Measurements from ENCODE around the gene PIM3.
A peak's percentile ranks its signal among the peaks of the same experiment; 100 is the strongest.

The PIM3 gene

DNA sequence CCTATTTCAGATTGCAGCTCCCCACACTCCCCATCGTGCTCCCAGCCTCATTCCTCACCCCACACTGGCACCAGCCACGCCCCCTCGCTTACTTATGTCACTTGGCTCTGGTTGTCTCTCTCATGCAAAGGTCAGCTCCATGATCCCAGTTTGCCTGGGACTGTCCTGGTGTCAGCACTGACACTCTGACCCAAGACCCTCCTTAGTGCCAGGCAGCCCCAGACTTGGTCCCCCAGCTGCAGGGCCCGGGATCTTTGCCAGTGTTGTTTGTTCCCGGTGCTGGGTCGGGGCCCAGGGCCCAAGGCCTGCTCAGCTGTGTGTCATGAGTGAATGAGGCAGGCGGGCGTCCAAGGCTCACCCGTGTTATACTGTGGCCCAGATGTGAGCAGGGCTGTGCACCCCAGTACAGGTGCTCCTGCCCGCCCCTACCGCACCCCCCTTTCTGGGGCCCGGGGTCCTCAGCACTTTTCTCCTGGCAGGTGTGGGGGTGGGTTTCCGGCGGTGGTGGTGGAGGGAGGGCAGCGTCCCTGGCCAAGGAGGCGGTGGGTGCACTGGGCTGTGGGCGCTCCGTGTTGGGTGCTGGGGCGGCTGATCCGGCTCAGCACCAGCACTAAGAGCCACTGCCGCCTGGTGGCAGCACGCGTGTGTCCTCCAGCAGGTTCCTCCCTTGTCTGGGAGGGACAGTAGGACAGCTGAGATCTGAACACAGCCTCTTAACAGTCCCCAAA, 32.5 kb downstream of the PIM3 start:
- TF ChIP-seq CTCF (conservative IDR thresholded peaks at IDR 0.05; ENCODE audit: low read depth, low read length) = peak; percentile 51
- Histone ChIP-seq H3K9ac (no peak overlapping the region), H3K4me1 (ENCODE audit: low read depth, poor library complexity, severe bottlenecking) (no peaks in the 10 kb centered on the region), H3K27ac (no peak overlapping the region), H3K4me2 (no peak overlapping the region), H3K4me3 (IDR thresholded peaks at IDR 0.05; ENCODE audit: insufficient read depth, low read depth, low read length) (no peak overlapping the region), H4K20me1 (ENCODE audit: insufficient read depth) (no peaks in the 10 kb centered on the region), H3K79me2 (ENCODE audit: insufficient read depth, low read depth) (no peaks in the 10 kb centered on the region), H2AFZ (ENCODE audit: low read depth) (0 out of 2 replicates have a peak overlapping the region, but pooled peaks have one; percentile 18), H3K27me3 (ENCODE audit: insufficient read depth, low read depth) (no peaks in the 10 kb centered on the region), H3K36me3 (ENCODE audit: insufficient read depth) (no peaks in the 10 kb centered on the region)

DNA sequence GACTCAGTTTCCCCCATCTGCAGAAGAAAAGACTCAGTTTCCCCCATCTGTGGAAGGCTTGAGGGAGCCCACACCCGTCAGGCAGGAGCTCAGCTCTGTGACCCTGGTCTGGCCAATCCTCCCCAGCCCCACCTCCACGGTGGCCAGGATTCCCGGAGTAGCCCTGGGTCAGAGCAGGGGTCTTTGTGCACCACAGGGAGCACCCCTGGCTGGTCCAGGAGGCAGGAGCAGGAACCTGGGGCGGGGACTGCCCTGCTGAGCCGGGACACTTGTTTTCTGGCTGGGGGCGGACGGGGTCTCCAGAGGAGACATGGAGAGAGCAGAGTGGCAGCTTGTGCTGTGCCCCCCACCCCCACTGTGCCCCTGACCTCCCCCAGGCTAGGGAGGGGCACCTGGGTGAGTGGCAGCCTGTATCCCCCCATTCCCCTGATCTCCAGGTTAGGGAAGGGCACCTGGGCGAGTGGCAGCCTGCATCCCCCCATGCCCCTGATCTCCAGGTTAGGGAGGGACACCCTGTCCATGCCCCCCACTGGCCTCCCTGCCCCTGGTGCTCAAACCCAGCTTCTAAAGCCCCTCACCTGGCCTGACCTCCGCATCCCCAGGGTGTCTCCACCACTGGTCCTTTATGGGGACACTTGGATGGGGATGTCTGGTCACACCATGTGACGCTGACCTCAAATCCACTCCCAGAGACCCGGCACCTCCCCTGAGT, 33.2 kb downstream of the PIM3 start:
- no peak overlapping the region for H3K27ac ChIP-seq
- no peaks in the 10 kb centered on the region for H3K79me2 ChIP-seq (ENCODE audit: insufficient read depth, low read depth)
- H3K36me3 ChIP-seq (ENCODE audit: insufficient read depth) = no peaks in the 10 kb centered on the region
- H2AFZ ChIP-seq (ENCODE audit: low read depth) = 0 out of 2 replicates have a peak overlapping the region, but pooled peaks have one; percentile 18
- H3K4me2 ChIP-seq = no peak overlapping the region
- no peak; the same call in 1 of the 2 replicates for TF ChIP-seq CTCF (conservative IDR thresholded peaks at IDR 0.05; ENCODE audit: low read depth, low read length)
- H3K4me1 ChIP-seq (ENCODE audit: low read depth, poor library complexity, severe bottlenecking) = no peaks in the 10 kb centered on the region
- H3K9ac ChIP-seq = no peak overlapping the region
- no peaks in the 10 kb centered on the region for H3K27me3 ChIP-seq (ENCODE audit: insufficient read depth, low read depth)
- H3K4me3 ChIP-seq (IDR thresholded peaks at IDR 0.05; ENCODE audit: insufficient read depth, low read depth, low read length) = no peak overlapping the region
- no peaks in the 10 kb centered on the region for H4K20me1 ChIP-seq (ENCODE audit: insufficient read depth)

- Histone ChIP-seq H3K9ac (no peak overlapping the region), H3K36me3 (ENCODE audit: insufficient read depth) (no peaks in the 10 kb centered on the region), H4K20me1 (ENCODE audit: insufficient read depth) (no peaks in the 10 kb centered on the region), H3K4me2 (no peak overlapping the region), H3K27ac (no peak overlapping the region), H3K4me1 (ENCODE audit: low read depth, poor library complexity, severe bottlenecking) (no peaks in the 10 kb centered on the region), H3K27me3 (ENCODE audit: insufficient read depth, low read depth) (no peaks in the 10 kb centered on the region), H3K79me2 (ENCODE audit: insufficient read depth, low read depth) (no peaks in the 10 kb centered on the region), H3K4me3 (IDR thresholded peaks at IDR 0.05; ENCODE audit: insufficient read depth, low read depth, low read length) (no peak overlapping the region), H2AFZ (ENCODE audit: low read depth) (no peak overlapping the region)
- TF ChIP-seq CTCF (conservative IDR thresholded peaks at IDR 0.05; ENCODE audit: low read depth, low read length) = no peak
These were observed 33.9 kb downstream of the PIM3 start for GRCh38 chr22:49994361-49995040.

DNA sequence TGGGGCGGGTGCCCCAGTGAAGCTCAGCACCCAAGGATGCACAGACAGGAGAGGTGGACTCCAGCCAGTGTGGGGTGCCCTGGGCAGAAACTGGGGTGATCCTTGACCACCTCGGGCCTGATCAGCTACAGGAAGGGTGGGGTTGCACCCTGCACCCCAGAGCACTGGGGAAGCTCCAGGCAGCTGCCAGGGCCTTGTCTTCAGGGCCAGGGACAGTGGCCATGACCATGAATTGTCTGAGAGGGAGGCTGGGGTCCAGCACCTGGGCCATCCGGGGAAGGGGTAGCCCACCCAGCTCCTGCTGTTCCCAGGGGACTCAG, 34.4 kb downstream of the PIM3 start:
- Histone ChIP-seq H3K4me3 (IDR thresholded peaks at IDR 0.05; ENCODE audit: insufficient read depth, low read depth, low read length) (no peak overlapping the region), H2AFZ (ENCODE audit: low read depth) (no peak overlapping the region), H3K27ac (no peak overlapping the region), H3K79me2 (ENCODE audit: insufficient read depth, low read depth) (no peaks in the 10 kb centered on the region), H3K9ac (no peak overlapping the region), H4K20me1 (ENCODE audit: insufficient read depth) (no peaks in the 10 kb centered on the region), H3K27me3 (ENCODE audit: insufficient read depth, low read depth) (no peaks in the 10 kb centered on the region), H3K4me2 (no peak overlapping the region), H3K36me3 (ENCODE audit: insufficient read depth) (no peaks in the 10 kb centered on the region), H3K4me1 (ENCODE audit: low read depth, poor library complexity, severe bottlenecking) (no peaks in the 10 kb centered on the region)
- no peak for TF ChIP-seq CTCF (conservative IDR thresholded peaks at IDR 0.05; ENCODE audit: low read depth, low read length)
